Endothelial cell of umbilical vein (primary cell): ENCODE data around the gene SH3BGRL2. TPM values are rescaled to one million over a fixed set of nuclear protein-coding genes. Genes with fewer than 3 reads are reported as not detected.

Experiments used
- BruUV-seq: library from RNA; stranded (reverse); fragments of 400-500 nt; replicated peaks from 2 replicates; lab custom pipeline; 2021; lab: Mats Ljungman, UMichigan
- CTCF ChIA-PET: fragments of 300-600, 350-600 bp; sonication (Branson Sonifier 250); formaldehyde crosslinking; loops from one replicate; lab custom pipeline; 2021; ENCODE audit warnings: antibody characterized with exemption, inconsistent platforms; lab: Charles Lee
- POLR2A ChIA-PET: fragments of 300-600, 350-600 bp; sonication (Branson Sonifier 250); formaldehyde crosslinking; loops from one replicate; lab custom pipeline; 2021; ENCODE audit warnings: antibody characterized with exemption, inconsistent platforms; lab: Charles Lee
- DNase-seq: peaks from one replicate; pipeline ENCODE4 v3.0.0-alpha.2; 2011; ENCODE audit warnings: low read depth, low spot score
- FAIRE-seq: peaks from 2 replicates; lab custom pipeline; 2011; peaks lifted over from hg19 to GRCh38; lab: Jason Lieb, UNC
- H2AFZ ChIP-seq: 2 replicates; pipeline ENCODE4 v1.6.0; 2012; ENCODE audit warnings: low read depth, low read length, control low read depth, inconsistent platforms
- H3K27ac ChIP-seq: 2 replicates; pipeline ENCODE4 v1.5.1; 2011; ENCODE audit warnings: low read depth, mild to moderate bottlenecking, control low read depth, low read length, moderate library complexity; ENCODE audit not compliant: insufficient read depth
- H3K27me3 ChIP-seq, 2 experiments: 2 replicates each; pipeline versions ENCODE4 v1.6.0 to v1.6.1; 2011; ENCODE audit warnings: low read length in 2 of 2, mixed read lengths in 1 of 2; ENCODE audit not compliant: control insufficient read depth in 2 of 2, insufficient read depth in 2 of 2
- H3K36me3 ChIP-seq, 2 experiments: 2 replicates in 1 of 2; 3 replicates in 1 of 2; pipeline ENCODE4 v1.5.1; 2011; ENCODE audit warnings: low read length in 2 of 2, mild to moderate bottlenecking in 1 of 2, moderate library complexity in 1 of 2; ENCODE audit not compliant: control insufficient read depth in 2 of 2, insufficient read depth in 2 of 2; ENCODE audit errors: extremely low read depth in 1 of 2
- H3K4me1 ChIP-seq: 3 replicates; pipeline ENCODE4 v1.5.1; 2011; ENCODE audit warnings: mild to moderate bottlenecking, low read length; ENCODE audit not compliant: control insufficient read depth, insufficient read depth; ENCODE audit errors: extremely low read depth
- H3K4me2 ChIP-seq: 2 replicates; pipeline ENCODE4 v1.6.1; 2011; ENCODE audit warnings: low read length, control low read depth, mixed read lengths; ENCODE audit not compliant: insufficient read depth
- H3K4me3 ChIP-seq, 3 experiments: fragments of 200-600 bp in 1 of 3; sonication (generic), shearing (Covaris generic) in 1 of 3; replicated peaks in 1 of 3; 2 replicates each; pipeline ENCODE4 v1.5.1; 2011 to 2016; ENCODE audit warnings: control low read depth in 3 of 3, low read length in 3 of 3, mild to moderate bottlenecking in 2 of 3, inconsistent platforms in 1 of 3, low read depth in 1 of 3, moderate library complexity in 1 of 3; ENCODE audit not compliant: insufficient read depth in 1 of 3
- H3K79me2 ChIP-seq: 2 replicates; pipeline ENCODE4 v1.6.0; 2012; ENCODE audit warnings: low read length, inconsistent platforms; ENCODE audit not compliant: control insufficient read depth, insufficient read depth
- H3K9ac ChIP-seq: replicated peaks from 2 replicates; pipeline ENCODE3; 2011; ENCODE audit warnings: low read length, control low read depth; ENCODE audit not compliant: insufficient read depth; ENCODE audit errors: extremely low read depth
- H3K9me1 ChIP-seq: replicated peaks from 3 replicates; pipeline ENCODE4 v1.6.0; 2011; ENCODE audit warnings: mild to moderate bottlenecking, low read length; ENCODE audit not compliant: control insufficient read depth, insufficient read depth; ENCODE audit errors: extremely low read depth
- H3K9me3 ChIP-seq: replicated peaks from 2 replicates; pipeline ENCODE4 v1.5.1; 2012; ENCODE audit warnings: low read length, inconsistent platforms; ENCODE audit not compliant: control insufficient read depth, insufficient read depth
- H4K20me1 ChIP-seq: replicated peaks from 2 replicates; pipeline ENCODE3; 2011; ENCODE audit warnings: mild to moderate bottlenecking, low read length; ENCODE audit not compliant: control insufficient read depth, insufficient read depth; ENCODE audit errors: extremely low read depth
- EZH2 ChIP-seq: IDR thresholded peaks from 2 replicates; pipeline ENCODE4 v1.6.1; 2012; ENCODE audit warnings: borderline replicate concordance, low read depth, mild to moderate bottlenecking, moderate library complexity, low read length, inconsistent platforms; ENCODE audit not compliant: severe bottlenecking
- FOS ChIP-seq: IDR thresholded peaks from 2 replicates; pipeline ENCODE4 v1.6.1; 2011; ENCODE audit warnings: mild to moderate bottlenecking, low read length, moderate library complexity, borderline replicate concordance; ENCODE audit not compliant: insufficient read depth
- GATA2 ChIP-seq: IDR thresholded peaks from 2 replicates; pipeline ENCODE4 v1.7.0; 2011; ENCODE audit warnings: low read depth, mild to moderate bottlenecking, moderate library complexity, mixed read lengths, low read length; ENCODE audit not compliant: insufficient read length, insufficient read depth
- JUN ChIP-seq: IDR thresholded peaks from 2 replicates; pipeline ENCODE4 v1.6.1; 2011; ENCODE audit warnings: borderline replicate concordance, low read depth; ENCODE audit not compliant: insufficient read length, insufficient read depth
- MYC ChIP-seq: IDR thresholded peaks from one replicate; pipeline ENCODE4 v1.6.1; 2011; ENCODE audit warnings: mild to moderate bottlenecking, low read depth, low read length
- POLR2A ChIP-seq: IDR thresholded peaks from 2 replicates; pipeline ENCODE4 v1.6.1; 2012; ENCODE audit warnings: low read depth, mild to moderate bottlenecking, control low read depth, low read length
- POLR2AphosphoS5 ChIP-seq: IDR thresholded peaks from 2 replicates; pipeline ENCODE4 v1.6.1; 2012; ENCODE audit warnings: low read depth, mild to moderate bottlenecking, control low read depth, low read length, moderate library complexity; ENCODE audit not compliant: insufficient read depth
- dilution Hi-C: fragments of 300-500 bp; cut with MboI; formaldehyde crosslinking; loops from one replicate; pipeline ENCODE4 v1.15.0; 2019; ENCODE audit warnings: low sequenced_read_pairs; ENCODE audit not compliant: extremely low pct_ligation_motif_present
- intact Hi-C: fragments of 100-400 bp; cut with micrococcal nuclease; formaldehyde crosslinking; loops from one replicate; pipeline ENCODE4 v1.10.0; 2022
- polyA plus RNA-seq, 4 experiments: library from polyadenylated mRNA; depleted of rRNA in 3 of 4; stranded (reverse) in 3 of 4; unstranded in 1 of 4; fragments of >200 nt; gene quantifications; 2 replicates each; pipeline versions ENCODE4 v1.2.1 to v1.2.3, GENCODE V29; 2011 to 2012; ENCODE audit warnings: missing spikeins in 1 of 4
- total RNA-seq: library from RNA; stranded (reverse); gene quantifications from 2 replicates; pipeline ENCODE4 v1.2.3, GENCODE V29; 2021
- TF ChIP-seq, protein P1 (sequence below): IDR thresholded peaks from 2 replicates; pipeline ENCODE4 v1.6.1; 2011; ENCODE audit not compliant: insufficient read depth, insufficient read length
- TF ChIP-seq, protein P2 (sequence below), 2 donors: IDR thresholded peaks; 1 replicate in 1 of 2; 2 replicates in 1 of 2; pipeline ENCODE4 v1.5.1; 2011; ENCODE audit warnings: low read length in 2 of 2, mild to moderate bottlenecking in 2 of 2, moderate library complexity in 2 of 2, control low read depth in 1 of 2, inconsistent platforms in 1 of 2, low read depth in 1 of 2; ENCODE audit not compliant: insufficient read depth in 1 of 2; ENCODE audit errors: extremely low read depth in 1 of 2

SH3BGRL2 gene
- total and polyA plus RNA-seq, 2 donors (not counting 3 experiments of a cell fraction or from before 2014, with no cell fraction given) = 3.2 to 10.7 TPM

GRCh38 chr6:79705456-79705995 lies 74.4 kb downstream of the SH3BGRL2 start:
- peak; percentile 67 for DNase-seq
- no peaks in the 10 kb centered on the region for H4K20me1 ChIP-seq
- ChIA-PET POLR2A (no interaction called here), CTCF (interaction anchor here (0.6 to 1.1 kb wide), 2 partner anchors 9 to 30 kb away, joined by 3 read pairs; no protein-coding TSS in a partner anchor)
- H3K4me1 ChIP-seq = peaks cover 10% of the 10 kb centered on the region
- no peak for TF ChIP-seq POLR2A
- H3K4me3 ChIP-seq = no peak overlapping the region
- BruUV-seq = no TSS peak
- no peaks in the 10 kb centered on the region for H3K36me3 ChIP-seq
- no peaks in the 10 kb centered on the region for H3K79me2 ChIP-seq
- H3K9me1 ChIP-seq = no peaks in the 10 kb centered on the region
- no peaks in the 10 kb centered on the region for H3K27me3 ChIP-seq
- H2AFZ ChIP-seq = no peak overlapping the region
- no peak overlapping the region for H3K27ac ChIP-seq
- dilution Hi-C loops (no loop called here), intact Hi-C loops (no loop called here)
- H3K9me3 ChIP-seq = no peaks in the 10 kb centered on the region
- no peak overlapping the region for H3K9ac ChIP-seq
- H3K4me2 ChIP-seq = peak overlapping the region; percentile 64
- peak; percentile 4 for FAIRE-seq

DNA sequence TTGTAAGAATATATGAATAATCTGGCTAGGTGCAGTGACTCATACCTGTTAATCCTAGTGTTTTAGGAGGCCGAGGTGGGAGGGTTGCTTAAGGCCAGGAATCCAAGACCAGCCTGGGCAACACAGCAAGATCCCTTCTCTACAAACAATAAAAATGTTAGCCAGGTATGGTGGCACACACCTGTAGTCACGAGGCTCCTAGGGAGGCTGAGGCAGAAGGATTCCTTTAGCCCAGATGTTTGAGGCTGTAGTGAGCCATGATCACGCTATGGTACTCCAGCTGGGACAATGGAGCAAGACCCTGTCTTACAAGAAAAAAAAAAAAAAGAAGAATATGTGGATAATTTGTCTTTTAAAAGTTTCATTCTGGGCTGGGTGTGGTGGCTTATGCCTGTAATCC lies 75.4 kb downstream of the SH3BGRL2 start:
- intact Hi-C loops = no loop called here
- POLR2A ChIA-PET = no interaction called here

More for the DNA sequence above, 75.4 kb downstream of the SH3BGRL2 start:
- TF ChIP-seq, protein P1, sequence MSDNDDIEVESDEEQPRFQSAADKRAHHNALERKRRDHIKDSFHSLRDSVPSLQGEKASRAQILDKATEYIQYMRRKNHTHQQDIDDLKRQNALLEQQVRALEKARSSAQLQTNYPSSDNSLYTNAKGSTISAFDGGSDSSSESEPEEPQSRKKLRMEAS = no peak
- no peak for TF ChIP-seq GATA2
- no peak for TF ChIP-seq JUN
- TF ChIP-seq, protein P2, sequence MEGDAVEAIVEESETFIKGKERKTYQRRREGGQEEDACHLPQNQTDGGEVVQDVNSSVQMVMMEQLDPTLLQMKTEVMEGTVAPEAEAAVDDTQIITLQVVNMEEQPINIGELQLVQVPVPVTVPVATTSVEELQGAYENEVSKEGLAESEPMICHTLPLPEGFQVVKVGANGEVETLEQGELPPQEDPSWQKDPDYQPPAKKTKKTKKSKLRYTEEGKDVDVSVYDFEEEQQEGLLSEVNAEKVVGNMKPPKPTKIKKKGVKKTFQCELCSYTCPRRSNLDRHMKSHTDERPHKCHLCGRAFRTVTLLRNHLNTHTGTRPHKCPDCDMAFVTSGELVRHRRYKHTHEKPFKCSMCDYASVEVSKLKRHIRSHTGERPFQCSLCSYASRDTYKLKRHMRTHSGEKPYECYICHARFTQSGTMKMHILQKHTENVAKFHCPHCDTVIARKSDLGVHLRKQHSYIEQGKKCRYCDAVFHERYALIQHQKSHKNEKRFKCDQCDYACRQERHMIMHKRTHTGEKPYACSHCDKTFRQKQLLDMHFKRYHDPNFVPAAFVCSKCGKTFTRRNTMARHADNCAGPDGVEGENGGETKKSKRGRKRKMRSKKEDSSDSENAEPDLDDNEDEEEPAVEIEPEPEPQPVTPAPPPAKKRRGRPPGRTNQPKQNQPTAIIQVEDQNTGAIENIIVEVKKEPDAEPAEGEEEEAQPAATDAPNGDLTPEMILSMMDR (IDR thresholded peaks at IDR 0.05; ENCODE audit: extremely low read depth in 1 of 2, insufficient read depth in 1 of 2, low read depth in 1 of 2, low read length in 2 of 2) = no peak
- no peak for TF ChIP-seq MYC
- TF ChIP-seq FOS = no peak
- TF ChIP-seq POLR2A = no peak
- no peak for TF ChIP-seq POLR2AphosphoS5
- no peak for TF ChIP-seq EZH2
- Histone ChIP-seq H3K27me3 (no peaks in the 10 kb centered on the region), H3K4me1 (peaks cover 10% of the 10 kb centered on the region), H3K9me3 (no peaks in the 10 kb centered on the region), H2AFZ (no peak overlapping the region), H4K20me1 (no peaks in the 10 kb centered on the region), H3K79me2 (no peaks in the 10 kb centered on the region), H3K9ac (no peak overlapping the region), H3K27ac (no peak overlapping the region), H3K4me2 (no peak overlapping the region), H3K36me3 (no peaks in the 10 kb centered on the region), H3K4me3 (no peak overlapping the region), H3K9me1 (no peaks in the 10 kb centered on the region)
- no peak for FAIRE-seq
- BruUV-seq = no TSS peak
- dilution Hi-C loops = no loop called here
- CTCF ChIA-PET = no interaction called here
- no peak for DNase-seq
